GM12891 (cell line): ENCODE data around the gene CLTCL1.

Experiments
- POLR2A ChIP-seq: IDR thresholded peaks from 2 replicates; pipeline ENCODE4 v1.6.1; 2011; ENCODE audit warnings: low read depth, low read length, control low read depth
- POLR2AphosphoS5 ChIP-seq: IDR thresholded peaks from 2 replicates; pipeline ENCODE4 v1.6.1; 2011; ENCODE audit warnings: low read depth, low read length, control low read depth
- SPI1 ChIP-seq: IDR thresholded peaks from 2 replicates; pipeline ENCODE4 v1.6.1; 2011; ENCODE audit warnings: low read depth, low read length, control low read depth
- TAF1 ChIP-seq: IDR thresholded peaks from 2 replicates; pipeline ENCODE4 v1.6.1; 2011; ENCODE audit warnings: low read depth, low read length, control low read depth

- TF ChIP-seq TAF1 (no peak), POLR2A (no peak), POLR2AphosphoS5 (no peak), SPI1 (no peak)
Observed at GRCh38 chr22:19317865-19318264, 26.3 kb upstream of the CLTCL1 start.
